Measurements from ENCODE around the gene TMUB1. TPM values are rescaled to one million over a fixed set of nuclear protein-coding genes. Genes with fewer than 3 reads are reported as not detected.

TMUB1 gene
- total and polyA plus RNA-seq, 9 of the 15 experiments (the other 6 are each of a cell fraction or from before 2014, with no cell fraction given) = 0.14 to 241 (median 74.1) TPM

DNA sequence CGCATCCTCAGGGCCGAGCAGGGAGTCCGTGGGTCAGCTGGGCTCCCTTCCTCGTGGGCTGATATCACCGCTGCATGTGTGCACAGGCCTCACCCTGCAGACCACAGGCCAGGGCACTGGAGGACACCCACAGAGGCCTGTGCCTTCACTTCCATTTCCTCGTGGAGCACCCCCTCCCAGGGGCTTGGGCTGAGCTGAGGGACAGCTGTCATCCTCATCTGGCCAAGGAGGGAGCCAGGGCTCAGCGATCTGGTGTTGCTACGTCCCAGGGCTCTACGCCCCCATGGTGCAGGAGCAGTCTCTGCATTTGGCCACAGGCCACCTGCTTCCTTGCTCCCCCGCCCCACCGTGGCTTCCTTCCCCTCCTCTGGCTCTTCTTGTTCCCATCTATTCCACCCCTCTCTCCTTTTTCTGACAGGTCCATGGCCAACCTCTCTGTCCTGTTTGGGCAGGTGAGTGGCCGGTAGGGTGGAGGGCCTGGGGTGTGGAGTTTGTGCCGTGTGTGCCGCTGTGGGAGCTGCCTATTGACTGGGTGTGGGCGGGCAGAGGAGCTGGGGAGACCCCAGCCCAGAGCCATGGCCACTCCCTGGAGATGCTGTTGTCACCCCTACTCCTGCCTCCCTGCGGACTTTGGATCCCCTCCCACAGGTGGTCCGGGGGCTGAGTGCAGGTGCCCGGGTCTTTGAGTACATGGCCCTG is 43.3 kb downstream of the TMUB1 start (continued):
- TF ChIP-seq, protein P1, sequence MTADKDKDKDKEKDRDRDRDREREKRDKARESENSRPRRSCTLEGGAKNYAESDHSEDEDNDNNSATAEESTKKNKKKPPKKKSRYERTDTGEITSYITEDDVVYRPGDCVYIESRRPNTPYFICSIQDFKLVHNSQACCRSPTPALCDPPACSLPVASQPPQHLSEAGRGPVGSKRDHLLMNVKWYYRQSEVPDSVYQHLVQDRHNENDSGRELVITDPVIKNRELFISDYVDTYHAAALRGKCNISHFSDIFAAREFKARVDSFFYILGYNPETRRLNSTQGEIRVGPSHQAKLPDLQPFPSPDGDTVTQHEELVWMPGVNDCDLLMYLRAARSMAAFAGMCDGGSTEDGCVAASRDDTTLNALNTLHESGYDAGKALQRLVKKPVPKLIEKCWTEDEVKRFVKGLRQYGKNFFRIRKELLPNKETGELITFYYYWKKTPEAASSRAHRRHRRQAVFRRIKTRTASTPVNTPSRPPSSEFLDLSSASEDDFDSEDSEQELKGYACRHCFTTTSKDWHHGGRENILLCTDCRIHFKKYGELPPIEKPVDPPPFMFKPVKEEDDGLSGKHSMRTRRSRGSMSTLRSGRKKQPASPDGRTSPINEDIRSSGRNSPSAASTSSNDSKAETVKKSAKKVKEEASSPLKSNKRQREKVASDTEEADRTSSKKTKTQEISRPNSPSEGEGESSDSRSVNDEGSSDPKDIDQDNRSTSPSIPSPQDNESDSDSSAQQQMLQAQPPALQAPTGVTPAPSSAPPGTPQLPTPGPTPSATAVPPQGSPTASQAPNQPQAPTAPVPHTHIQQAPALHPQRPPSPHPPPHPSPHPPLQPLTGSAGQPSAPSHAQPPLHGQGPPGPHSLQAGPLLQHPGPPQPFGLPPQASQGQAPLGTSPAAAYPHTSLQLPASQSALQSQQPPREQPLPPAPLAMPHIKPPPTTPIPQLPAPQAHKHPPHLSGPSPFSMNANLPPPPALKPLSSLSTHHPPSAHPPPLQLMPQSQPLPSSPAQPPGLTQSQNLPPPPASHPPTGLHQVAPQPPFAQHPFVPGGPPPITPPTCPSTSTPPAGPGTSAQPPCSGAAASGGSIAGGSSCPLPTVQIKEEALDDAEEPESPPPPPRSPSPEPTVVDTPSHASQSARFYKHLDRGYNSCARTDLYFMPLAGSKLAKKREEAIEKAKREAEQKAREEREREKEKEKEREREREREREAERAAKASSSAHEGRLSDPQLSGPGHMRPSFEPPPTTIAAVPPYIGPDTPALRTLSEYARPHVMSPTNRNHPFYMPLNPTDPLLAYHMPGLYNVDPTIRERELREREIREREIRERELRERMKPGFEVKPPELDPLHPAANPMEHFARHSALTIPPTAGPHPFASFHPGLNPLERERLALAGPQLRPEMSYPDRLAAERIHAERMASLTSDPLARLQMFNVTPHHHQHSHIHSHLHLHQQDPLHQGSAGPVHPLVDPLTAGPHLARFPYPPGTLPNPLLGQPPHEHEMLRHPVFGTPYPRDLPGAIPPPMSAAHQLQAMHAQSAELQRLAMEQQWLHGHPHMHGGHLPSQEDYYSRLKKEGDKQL (CRISPR knock-in tag; IDR thresholded peaks at IDR 0.05; ENCODE audit: borderline replicate concordance) = peak; percentile 97; the same call in 1 of the 2 replicates
- peak; percentile 52; the same call in 1 of the 2 replicates for TF ChIP-seq ZBTB1 (CRISPR knock-in tag; IDR thresholded peaks at IDR 0.05; ENCODE audit: borderline replicate concordance, low read depth)
- TF ChIP-seq ETV5 (CRISPR knock-in tag; IDR thresholded peaks at IDR 0.05; ENCODE audit: low read depth) = 0 out of 2 replicates have a peak, but pooled peaks have one; percentile 59
- TF ChIP-seq SETDB1 (IDR thresholded peaks at IDR 0.05; ENCODE audit: low read length) = no peak
- TF ChIP-seq ZNF583 (CRISPR knock-in tag; IDR thresholded peaks at IDR 0.05) = 0 out of 2 replicates have a peak, but pooled peaks have one; percentile 12
- no peak for TF ChIP-seq EWSR1 (IDR thresholded peaks at IDR 0.05; ENCODE audit: borderline replicate concordance, low read depth, partially characterized antibody)
- TF ChIP-seq, protein P2, sequence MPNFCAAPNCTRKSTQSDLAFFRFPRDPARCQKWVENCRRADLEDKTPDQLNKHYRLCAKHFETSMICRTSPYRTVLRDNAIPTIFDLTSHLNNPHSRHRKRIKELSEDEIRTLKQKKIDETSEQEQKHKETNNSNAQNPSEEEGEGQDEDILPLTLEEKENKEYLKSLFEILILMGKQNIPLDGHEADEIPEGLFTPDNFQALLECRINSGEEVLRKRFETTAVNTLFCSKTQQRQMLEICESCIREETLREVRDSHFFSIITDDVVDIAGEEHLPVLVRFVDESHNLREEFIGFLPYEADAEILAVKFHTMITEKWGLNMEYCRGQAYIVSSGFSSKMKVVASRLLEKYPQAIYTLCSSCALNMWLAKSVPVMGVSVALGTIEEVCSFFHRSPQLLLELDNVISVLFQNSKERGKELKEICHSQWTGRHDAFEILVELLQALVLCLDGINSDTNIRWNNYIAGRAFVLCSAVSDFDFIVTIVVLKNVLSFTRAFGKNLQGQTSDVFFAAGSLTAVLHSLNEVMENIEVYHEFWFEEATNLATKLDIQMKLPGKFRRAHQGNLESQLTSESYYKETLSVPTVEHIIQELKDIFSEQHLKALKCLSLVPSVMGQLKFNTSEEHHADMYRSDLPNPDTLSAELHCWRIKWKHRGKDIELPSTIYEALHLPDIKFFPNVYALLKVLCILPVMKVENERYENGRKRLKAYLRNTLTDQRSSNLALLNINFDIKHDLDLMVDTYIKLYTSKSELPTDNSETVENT (CRISPR knock-in tag; IDR thresholded peaks at IDR 0.05) = 0 out of 2 replicates have a peak, but pooled peaks have one; percentile 47
- peak; percentile 78; the same call in 1 of the 2 replicates for TF ChIP-seq ZNF263 (CRISPR knock-in tag; IDR thresholded peaks at IDR 0.05; ENCODE audit: borderline replicate concordance)
- no peak for TF ChIP-seq ZNF431 (CRISPR knock-in tag; IDR thresholded peaks at IDR 0.05)
- TF ChIP-seq, protein P3, sequence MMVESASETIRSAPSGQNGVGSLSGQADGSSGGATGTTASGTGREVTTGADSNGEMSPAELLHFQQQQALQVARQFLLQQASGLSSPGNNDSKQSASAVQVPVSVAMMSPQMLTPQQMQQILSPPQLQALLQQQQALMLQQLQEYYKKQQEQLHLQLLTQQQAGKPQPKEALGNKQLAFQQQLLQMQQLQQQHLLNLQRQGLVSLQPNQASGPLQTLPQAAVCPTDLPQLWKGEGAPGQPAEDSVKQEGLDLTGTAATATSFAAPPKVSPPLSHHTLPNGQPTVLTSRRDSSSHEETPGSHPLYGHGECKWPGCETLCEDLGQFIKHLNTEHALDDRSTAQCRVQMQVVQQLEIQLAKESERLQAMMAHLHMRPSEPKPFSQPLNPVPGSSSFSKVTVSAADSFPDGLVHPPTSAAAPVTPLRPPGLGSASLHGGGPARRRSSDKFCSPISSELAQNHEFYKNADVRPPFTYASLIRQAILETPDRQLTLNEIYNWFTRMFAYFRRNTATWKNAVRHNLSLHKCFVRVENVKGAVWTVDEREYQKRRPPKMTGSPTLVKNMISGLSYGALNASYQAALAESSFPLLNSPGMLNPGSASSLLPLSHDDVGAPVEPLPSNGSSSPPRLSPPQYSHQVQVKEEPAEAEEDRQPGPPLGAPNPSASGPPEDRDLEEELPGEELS (CRISPR knock-in tag; IDR thresholded peaks at IDR 0.05; ENCODE audit: borderline replicate concordance) = 0 out of 2 replicates have a peak, but pooled peaks have one; percentile 71
- TF ChIP-seq, protein P4, sequence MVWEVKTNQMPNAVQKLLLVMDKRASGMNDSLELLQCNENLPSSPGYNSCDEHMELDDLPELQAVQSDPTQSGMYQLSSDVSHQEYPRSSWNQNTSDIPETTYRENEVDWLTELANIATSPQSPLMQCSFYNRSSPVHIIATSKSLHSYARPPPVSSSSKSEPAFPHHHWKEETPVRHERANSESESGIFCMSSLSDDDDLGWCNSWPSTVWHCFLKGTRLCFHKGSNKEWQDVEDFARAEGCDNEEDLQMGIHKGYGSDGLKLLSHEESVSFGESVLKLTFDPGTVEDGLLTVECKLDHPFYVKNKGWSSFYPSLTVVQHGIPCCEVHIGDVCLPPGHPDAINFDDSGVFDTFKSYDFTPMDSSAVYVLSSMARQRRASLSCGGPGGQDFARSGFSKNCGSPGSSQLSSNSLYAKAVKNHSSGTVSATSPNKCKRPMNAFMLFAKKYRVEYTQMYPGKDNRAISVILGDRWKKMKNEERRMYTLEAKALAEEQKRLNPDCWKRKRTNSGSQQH (CRISPR knock-in tag; IDR thresholded peaks at IDR 0.05) = no peak; the same call in 1 of the 2 replicates
- TF ChIP-seq, protein P5, sequence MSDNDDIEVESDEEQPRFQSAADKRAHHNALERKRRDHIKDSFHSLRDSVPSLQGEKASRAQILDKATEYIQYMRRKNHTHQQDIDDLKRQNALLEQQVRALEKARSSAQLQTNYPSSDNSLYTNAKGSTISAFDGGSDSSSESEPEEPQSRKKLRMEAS (CRISPR knock-in tag; IDR thresholded peaks at IDR 0.05) = peak; percentile 54; the same call in 1 of the 2 replicates
- no peak for TF ChIP-seq POLR2AphosphoS2 (IDR thresholded peaks at IDR 0.05; ENCODE audit: low read length)

Data from K562 (cell line).